HG03280 (cell line): ENCODE results near the gene TNFAIP3.
A peak's percentile ranks its signal among the peaks of the same experiment; 100 is the strongest.
"Not testable (repeated sequence)": the region's sequence is repeated elsewhere in the genome, so short reads cannot be mapped to it uniquely, and the experiment has no call there.

Source experiments
- ATAC-seq: cut with Tn5 transposase; IDR thresholded peaks from one replicate; pipeline ENCODE4 v1.9.1; 2021; ENCODE audit warnings: mild to moderate bottlenecking, moderate library complexity; ENCODE audit not compliant: unreplicated experiment

TNFAIP3 gene

DNA sequence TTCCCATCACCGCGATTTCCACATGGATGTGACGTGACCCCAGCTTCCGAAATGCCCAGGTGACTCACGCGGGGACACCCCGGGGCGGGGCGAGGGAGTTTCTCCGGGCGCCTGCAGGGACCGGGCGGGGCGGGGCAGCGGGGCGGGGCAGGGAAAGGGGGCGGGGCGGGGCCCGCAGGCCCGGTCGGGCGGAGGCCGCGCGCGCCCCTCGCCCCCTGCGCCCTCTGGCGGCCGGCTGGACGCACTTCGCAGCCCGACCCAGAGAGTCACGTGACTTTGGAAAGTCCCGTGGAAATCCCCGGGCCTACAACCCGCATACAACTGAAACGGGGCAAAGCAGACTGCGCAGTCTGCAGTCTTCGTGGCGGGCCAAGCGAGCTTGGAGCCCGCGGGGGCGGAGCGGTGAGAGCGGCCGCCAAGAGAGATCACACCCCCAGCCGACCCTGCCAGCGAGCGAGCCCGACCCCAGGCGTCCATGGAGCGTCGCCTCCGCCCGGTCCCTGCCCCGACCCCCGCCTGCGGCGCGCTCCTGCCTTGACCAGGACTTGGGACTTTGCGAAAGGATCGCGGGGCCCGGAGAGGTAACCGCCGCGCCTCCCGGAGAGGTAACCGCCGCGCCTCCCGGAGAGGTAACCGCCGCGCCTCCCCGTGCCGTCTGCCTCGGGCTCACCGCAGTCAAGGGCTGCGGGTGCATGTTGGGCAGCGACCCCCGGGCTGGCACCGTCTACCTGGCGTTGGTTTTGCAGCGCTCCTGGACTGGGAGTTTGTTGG is at the start of gene TNFAIP3:
TSS of gene TNFAIP3 (plus strand) at position 346 of the 771 bp plus-strand sequence. CDS start 3,969 bp downstream, outside the sequence.
- ATAC-seq, result peak; percentile 74

DNA sequence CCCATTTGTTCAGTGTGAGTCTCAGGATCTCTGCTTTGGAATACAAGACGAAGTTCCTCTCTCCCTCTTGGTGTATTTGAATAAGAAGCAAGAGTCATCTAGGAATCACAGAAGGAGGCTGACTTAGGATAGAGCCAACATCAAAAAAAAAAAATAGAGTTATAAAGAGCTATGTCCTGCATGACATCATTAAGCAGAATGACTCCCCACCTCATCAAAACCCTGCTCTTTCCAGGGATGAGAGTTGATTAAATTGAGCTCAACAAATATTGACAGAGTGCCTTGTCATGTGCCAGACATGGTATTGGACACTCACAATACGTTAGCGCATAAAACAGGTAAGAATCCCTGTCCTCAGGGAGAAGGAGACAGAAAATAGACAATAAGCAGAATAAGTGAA is 48.6 kb upstream of the TNFAIP3 start:
- no peak for ATAC-seq

DNA sequence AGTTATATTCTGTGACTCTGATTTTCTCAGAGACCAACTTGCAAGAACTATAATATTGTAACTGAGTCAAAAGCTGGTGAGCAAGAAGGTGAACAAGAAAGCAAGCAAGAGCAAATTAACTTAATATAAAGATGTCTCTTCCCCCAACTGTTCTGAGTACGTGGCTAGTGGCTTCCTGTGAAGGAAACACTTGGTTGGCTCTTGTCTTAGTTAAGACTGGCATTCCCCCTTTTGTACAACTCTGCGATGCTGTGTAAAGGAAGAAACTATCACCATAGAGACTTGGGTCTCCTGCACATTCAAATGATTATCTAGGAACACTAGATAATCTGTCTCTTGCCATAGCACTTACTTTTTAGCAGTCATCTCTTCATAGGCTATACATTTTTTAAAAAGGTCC is 47.3 kb upstream of the TNFAIP3 start:
- no peak for ATAC-seq

DNA sequence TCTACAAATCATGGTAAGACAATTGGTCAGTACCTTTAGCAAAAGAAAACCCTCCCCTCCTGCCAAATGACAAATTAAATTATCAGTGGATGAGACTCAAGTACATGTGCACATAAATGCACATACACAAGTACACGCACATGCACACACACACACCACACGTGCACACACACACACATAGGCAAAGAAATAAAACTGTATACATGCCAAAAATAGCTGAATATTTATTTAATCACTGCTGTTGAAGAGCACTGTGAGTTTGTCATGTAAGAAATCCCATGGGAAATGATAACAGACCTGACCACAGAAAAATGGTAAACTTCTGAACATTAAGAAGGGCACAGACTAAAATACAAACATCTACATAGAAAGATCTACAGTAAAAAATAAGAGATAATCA is 46.6 kb upstream of the TNFAIP3 start:
- no peak for ATAC-seq

DNA sequence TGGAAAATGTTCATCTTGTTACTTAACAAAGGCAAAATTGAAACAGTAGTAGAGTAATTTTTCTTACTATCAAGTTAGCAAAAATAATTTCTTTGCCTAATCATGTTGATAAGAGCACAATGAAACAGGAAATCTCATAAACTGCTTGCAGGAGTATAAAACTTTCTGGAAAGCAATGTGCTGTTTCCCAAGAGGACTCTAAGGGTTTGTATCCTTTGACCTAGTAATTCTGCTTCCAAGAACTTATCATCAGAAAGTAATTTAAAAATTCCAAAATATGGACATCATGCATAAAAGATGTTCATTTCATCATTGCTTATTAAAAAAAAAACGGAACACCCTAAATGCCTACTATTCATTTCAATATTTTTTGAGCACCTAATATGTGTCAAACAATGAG is 46.1 kb upstream of the TNFAIP3 start:
- ATAC-seq, result no peak

DNA sequence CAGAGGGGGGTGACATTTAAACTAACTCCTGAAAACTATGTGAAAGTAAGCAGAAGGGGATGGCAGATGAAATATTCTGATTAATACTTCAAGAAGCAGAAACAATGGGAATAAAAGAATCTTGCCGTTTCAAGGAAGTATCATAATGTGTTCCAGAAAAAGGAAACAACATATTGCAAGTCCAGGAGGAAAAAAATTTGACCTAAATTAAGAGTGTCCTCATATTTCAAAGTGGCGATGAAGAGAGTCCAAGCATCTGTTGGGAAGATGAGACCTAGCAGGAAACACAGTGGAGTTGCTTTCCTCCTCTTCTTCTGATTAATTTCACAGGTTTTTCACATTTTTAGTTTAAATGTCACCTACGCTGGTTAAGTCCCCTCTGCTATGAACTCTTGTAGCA is 45.6 kb upstream of the TNFAIP3 start:
- ATAC-seq, result no peak

DNA sequence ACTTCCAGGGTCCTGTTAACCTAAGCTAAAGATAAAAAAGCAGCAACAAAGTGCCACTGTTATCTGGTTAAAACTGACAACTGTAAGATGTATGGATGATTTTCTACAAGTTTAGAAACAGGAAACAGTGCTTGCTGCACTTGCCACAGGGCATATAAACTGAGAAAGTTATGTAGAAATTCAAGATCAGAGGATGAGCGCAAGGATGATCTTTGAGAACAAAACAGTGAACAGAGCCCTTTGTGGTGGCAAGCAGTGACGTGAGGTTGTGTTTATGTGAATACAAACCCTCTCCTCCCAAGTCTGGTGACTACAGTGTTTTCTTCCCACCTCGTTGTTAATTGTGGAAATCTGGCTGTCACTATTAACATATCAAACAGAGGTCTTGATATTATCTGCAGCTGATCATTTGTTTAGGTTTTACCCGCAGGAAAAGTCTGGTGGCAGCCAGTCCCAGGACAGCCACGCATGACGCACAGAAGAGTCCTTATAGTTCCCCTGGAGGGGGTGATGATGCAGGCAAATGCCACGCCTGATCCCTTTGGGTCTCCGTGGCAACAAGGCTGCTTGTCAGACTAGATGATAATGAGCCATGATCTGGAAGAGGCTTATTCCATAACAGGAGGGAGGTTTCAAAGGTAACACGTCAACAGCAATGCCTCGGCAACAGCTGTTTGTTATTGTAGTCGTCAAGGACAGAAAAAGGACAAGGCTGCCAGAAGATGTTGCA is 43.1 kb upstream of the TNFAIP3 start:
- no peak for ATAC-seq

DNA sequence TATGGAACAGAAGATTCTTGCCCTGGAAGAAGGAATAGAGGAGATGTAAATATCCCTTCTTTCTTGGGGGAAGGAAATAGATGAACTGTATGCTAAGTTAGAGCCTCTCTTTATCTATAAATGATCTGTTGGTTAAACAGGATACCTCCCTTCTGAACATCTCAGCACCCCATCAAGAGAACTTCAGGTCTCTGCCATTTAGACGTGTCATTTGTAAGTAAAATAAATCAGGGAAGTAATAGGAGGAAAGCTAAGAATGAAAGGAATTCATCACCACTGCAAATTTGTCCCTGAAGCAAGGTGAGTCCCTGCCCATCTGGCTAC is 42.5 kb upstream of the TNFAIP3 start:
- ATAC-seq, result no peak

DNA sequence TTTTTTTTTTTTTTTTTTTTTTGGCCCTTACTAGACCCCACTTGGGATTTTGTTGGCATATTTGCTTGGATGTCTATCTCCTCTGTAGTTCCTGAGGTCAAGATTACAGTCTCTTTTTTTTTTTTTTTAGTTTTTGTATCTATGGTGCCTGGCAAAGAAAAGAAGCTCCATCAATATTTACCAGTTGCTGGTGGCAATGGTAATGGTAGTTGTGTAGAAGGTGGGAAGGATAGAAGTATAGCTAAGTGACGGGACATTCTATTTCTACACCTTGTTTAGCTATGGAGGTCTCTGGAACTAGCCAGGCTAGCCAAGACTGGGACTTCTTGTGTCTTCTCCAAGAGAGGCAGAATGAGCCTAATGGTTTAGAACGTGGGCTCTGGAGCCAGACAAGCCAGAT is 42.2 kb upstream of the TNFAIP3 start:
- no peak for ATAC-seq

DNA sequence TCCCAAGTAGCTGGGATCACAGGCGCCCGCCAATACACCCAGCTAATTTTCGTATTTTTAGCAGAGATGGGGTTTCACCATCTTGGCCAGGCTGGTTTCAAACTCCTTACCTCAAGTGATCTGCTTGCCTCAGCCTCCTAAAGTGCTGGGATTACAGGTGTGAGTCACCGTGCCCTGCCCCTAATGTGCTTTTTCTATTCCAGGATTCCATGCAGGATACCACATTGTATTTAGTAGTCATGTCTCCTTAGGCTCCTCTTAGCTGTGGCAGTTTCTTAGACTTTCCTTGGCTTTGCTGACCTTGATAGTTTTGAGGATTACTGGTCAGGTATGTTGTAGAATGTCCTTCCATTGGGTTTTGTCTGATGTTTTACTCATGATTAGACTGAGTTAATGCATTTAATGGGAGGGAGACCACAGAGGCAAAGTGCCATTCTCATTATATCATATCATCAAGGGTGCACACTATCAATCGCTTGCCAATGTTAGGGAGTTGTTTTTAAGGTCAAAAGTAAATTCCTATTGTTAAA is 39.6 kb upstream of the TNFAIP3 start:
- ATAC-seq, result no peak

DNA sequence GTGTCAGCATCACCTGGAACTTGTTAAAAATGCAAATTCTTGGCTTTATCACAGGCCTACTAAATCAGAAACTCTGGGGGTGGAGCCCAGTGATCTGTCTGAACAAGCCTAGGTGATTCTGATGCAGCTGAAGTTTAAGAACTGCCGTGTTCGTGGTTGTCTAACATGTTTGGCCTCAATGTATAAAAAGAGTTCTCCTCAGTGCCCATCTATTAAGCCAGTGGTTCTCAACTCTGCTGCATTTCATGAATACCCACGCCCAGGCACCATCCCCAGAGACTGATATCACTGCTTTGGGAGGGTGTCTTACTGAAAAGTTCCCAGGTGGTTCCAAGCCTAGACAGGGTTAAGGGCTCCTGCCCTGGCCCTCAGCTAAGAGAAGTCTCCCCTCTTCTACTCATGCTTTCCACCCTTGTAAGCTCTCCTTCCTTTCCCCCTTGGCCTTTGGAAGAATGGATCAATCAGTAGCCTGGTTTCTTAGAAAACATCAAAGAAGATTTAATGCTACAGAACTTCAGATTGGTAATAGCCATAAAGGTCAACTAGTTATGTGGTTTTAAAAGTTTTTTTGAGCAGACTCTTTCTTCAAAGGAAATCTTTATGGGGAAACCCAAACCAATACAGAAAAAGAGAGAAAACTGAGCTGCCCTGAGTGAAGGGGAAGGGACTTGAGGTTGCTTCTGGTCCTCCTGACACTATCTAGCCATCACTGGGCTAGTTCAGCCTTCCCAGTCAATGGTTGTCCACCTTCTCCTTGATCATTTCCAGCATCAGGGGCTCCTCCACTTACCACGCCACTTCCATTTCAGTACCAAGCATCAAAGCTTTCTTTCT is 38.9 kb upstream of the TNFAIP3 start:
- ATAC-seq, result peak; percentile 54

DNA sequence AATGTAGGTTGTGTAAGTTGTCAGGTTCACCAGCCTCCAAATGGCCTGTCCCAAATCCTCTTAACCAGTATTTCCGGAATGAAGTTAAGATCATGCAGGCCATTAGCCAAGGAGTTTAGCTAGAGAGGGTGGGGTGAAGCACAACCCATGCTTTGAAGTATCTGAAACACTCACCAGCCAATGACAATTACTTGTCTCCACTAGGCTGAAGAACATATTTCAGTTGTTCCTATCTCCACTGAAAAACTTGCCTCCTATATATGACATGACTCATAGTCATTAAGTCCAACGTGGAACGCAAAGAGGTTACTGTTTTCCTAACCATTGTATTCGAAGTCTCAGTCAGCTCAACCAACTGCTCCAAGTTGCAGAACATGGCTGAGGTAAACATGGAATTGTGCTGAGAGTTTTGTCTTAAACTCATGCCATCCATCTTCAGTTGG is 37.4 kb upstream of the TNFAIP3 start:
- ATAC-seq, result no peak

DNA sequence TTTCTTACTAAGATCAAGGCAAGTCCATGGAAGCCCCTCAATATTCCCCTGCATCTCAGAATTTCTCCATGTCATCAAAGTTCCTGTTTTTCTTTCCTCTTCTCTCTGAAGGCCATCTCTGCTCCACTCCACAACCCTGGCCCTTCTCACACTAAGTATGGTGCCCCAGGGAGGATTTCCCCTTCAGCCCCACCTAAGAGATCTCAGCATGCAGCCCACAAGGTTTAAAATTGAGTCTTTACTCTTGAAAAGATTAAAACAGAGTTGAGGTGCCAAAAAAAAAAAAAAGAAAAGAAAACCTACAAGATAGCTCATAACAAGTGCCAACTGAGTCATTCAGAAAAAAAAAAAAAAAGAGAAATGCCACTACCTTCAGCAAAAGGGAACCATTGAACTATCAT is 36.5 kb upstream of the TNFAIP3 start:
- ATAC-seq, result no peak

DNA sequence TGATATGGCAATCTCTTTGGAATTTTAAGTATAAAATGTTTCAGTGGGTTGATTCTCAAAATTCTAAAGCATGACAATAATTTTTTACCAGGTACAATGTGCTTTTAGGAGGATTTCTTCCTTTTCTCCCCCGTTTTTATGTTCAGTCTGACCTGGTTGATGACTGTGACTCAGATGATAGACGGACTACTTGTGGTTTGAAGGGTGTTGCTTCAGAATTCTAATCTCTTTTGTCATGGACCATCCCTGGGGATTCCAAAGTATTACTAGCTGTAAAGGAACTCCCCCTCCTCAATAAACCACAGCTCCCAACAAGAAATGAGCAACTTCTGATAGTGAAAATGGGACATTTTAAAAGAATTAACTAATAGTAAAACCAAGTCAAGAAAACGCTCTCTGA is 34.9 kb upstream of the TNFAIP3 start:
- ATAC-seq, result no peak

DNA sequence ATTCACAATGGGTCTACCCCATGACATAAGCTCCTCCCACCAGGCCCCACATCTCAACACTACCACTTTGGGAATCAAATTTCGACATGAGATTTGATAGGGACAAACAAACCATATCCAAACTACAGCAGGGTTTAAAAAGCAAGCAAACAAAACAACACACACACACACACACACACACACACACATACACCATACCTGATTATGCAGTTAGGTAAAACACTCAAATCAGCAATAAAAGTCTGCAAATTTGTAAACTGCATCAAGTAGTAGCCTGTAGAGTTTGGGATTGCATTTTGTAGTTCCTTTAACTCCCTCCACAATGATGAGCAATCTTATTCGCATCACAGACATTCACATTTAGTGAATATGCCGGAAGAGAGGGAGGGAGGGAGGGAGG is 32.6 kb upstream of the TNFAIP3 start:
- ATAC-seq, result no peak

DNA sequence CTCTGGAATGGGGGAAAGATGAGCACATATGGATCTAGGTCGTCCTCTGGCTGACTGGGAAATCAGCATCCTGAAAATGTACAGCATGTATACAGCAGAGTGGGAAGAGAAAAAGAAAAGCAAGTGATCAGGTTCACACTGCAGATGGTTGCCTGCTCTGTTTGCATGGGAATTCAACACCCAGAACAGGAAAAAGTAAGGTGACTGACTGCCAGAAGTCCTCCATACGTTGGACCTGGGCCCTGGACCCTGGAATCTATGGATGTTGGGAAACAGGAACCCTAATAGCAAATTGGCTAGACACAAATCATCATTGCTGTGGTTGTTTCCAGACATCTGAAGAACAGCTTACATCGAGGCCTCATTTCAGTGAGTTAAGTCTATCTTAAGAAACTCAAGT is 30.3 kb upstream of the TNFAIP3 start:
- ATAC-seq, result no peak

DNA sequence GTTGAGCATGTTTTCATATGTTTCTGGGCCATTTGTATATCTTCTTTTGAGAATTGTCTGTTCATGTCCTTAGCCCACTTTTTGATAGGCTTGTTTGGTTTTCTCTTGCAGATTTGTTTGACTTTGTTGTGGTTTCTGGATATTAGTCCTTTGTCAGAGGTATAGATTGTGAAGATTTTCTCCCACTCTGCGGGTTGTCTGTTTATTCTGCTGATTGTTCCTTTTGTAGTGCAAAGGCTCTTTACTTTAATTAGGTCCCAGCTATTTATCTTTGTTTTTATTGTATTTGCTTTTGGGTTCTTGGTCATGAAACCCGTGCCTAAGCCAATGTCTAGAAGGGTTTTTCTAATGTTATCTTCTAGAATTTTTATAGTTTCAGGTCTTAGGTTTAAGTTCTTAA is 29.0 kb upstream of the TNFAIP3 start:
- ATAC-seq, result not testable (repeated sequence)

DNA sequence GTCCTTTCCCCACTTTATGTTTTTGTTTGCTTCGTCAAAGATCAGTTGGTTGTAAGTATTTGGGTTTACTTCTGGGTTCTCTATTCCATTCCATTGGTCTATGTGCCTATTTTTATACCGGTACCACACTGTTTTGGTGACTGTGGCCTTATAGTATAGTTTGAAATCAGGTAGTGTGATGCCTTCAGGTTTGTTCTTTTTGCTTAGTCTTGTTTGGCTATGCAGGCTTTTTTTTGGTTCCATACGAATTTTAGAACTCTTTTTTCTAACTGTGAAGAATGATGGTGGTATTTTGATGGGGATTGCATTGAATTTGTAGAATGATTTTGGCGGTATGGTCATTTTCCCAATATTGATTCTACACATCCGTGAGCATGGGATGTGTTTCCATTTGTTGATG is 28.5 kb upstream of the TNFAIP3 start:
- not testable (repeated sequence) for ATAC-seq

DNA sequence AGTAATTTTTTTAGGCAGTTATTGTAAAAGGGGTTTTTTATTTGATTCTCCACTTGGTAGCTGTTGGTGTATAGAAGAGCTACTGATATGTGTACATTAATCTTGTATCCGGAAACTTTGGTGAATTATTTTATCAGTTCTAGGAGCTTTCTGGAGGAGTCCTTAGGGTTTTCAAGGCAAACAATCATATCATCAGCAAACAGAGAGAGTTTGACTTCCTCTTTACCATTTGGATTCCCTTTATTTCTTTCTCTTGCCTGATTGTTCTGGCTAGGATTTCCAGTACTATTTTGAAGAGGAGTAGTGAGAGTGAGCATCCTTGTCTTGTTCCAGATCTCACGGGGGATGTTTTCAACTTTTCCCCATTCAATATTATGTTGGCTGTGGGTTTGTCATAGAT is 28.0 kb upstream of the TNFAIP3 start:
- no peak for ATAC-seq

DNA sequence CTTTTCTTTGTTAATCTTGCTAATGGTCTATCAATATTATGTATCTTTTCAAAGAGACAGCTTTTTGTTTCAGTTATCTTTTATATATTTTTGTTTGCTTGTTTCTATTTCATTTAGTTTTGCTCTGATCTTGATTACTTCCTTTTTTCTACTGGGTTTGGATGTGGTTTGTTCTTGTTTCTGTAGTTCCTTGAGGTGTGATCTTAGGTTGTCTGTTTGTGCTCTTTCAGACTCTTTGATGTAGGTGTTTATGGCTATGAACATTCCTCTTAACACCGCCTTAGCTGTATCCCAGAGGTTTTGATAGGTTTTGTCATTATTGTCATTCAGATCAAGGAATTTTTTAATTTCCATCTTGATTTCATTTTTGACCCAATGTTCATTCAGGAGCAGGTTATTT is 26.8 kb upstream of the TNFAIP3 start:
- ATAC-seq, result no peak

DNA sequence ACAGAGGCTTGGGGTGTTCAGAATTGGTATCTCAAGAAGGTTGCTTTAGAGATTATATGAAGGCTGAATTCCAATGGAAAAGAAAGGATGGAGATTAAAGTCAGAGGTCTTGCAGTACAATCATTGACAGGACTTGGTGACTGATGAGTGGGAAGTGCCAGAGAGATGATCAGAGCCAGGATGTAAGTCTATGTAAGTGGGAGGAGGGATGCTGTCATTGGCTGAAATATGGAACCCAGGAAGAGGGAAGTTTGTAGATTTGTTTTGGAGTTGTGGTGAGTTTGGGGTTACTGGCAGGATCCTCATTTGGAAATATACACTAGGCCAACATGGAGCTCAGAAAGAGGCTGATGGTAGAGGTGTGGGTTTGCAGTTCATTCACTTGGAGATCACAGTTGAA is 23.8 kb upstream of the TNFAIP3 start:
- ATAC-seq, result no peak
